NB4 (cell line): ENCODE results near the gene FAM216B.

Experiments used
- MYC ChIP-seq: IDR thresholded peaks from 2 replicates; pipeline ENCODE4 v1.6.1; 2011; ENCODE audit warnings: low read depth, low read length
- POLR2A ChIP-seq: IDR thresholded peaks from 2 replicates; pipeline ENCODE4 v1.6.1; 2011; ENCODE audit warnings: mild to moderate bottlenecking; ENCODE audit not compliant: insufficient read length; ENCODE audit errors: extremely low read depth
- TF ChIP-seq, protein P1 (sequence below): IDR thresholded peaks from one replicate; pipeline ENCODE4 v1.5.1; 2012; ENCODE audit warnings: low read depth, low read length
- TF ChIP-seq, protein P2 (sequence below): IDR thresholded peaks from 2 replicates; pipeline ENCODE4 v1.6.1; 2011; ENCODE audit warnings: low read depth, low read length

DNA sequence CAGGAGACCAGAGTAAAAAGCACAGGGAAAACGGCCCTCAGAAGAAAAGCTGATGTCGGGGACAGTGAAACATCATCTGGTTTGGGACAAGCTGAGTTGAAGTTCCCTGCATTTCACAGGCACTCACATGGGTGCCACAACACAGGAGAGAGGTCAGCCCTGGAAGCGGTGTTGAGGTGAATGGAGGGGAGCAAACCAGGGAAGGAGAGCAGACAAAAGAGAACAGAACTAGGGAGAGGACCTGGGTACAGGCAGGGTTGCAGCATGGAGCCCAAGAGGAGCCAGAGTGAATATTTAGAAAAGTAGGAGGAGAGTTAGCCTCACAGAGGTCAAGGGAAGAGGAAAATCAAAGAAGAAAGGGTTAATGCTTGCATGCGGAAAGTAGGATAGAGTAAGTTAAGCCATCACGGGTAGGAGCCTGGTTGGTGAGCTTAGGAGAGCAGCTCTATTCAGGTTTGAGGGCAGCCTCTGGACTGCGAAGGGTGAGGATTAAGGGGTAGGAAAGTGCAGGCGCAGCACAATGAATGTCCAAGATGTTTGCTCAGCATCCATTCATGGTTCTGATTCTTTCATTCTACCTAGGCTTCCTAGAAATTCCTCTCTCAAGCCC, 15.5 kb downstream of the FAM216B start:
- TF ChIP-seq, protein P1, sequence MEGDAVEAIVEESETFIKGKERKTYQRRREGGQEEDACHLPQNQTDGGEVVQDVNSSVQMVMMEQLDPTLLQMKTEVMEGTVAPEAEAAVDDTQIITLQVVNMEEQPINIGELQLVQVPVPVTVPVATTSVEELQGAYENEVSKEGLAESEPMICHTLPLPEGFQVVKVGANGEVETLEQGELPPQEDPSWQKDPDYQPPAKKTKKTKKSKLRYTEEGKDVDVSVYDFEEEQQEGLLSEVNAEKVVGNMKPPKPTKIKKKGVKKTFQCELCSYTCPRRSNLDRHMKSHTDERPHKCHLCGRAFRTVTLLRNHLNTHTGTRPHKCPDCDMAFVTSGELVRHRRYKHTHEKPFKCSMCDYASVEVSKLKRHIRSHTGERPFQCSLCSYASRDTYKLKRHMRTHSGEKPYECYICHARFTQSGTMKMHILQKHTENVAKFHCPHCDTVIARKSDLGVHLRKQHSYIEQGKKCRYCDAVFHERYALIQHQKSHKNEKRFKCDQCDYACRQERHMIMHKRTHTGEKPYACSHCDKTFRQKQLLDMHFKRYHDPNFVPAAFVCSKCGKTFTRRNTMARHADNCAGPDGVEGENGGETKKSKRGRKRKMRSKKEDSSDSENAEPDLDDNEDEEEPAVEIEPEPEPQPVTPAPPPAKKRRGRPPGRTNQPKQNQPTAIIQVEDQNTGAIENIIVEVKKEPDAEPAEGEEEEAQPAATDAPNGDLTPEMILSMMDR, result no peak
- TF ChIP-seq MYC, result no peak
- TF ChIP-seq POLR2A, result no peak
- TF ChIP-seq, protein P2, sequence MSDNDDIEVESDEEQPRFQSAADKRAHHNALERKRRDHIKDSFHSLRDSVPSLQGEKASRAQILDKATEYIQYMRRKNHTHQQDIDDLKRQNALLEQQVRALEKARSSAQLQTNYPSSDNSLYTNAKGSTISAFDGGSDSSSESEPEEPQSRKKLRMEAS, result no peak
